Activated CD8-positive, alpha-beta memory T cell treated with anti-CD3 and anti-CD28 coated beads, Interleukin-2, amount 50 U/mL, for 4 hours (primary cell): ENCODE data around the gene MAGEA11.
"Not testable (repeated sequence)": the region's sequence is repeated elsewhere in the genome, so short reads cannot be mapped to it uniquely, and the experiment has no call there.

Experiments
- DNase-seq: peaks from one replicate; pipeline ENCODE4 v3.0.0-alpha.2; 2020

Gene MAGEA11, protein sequence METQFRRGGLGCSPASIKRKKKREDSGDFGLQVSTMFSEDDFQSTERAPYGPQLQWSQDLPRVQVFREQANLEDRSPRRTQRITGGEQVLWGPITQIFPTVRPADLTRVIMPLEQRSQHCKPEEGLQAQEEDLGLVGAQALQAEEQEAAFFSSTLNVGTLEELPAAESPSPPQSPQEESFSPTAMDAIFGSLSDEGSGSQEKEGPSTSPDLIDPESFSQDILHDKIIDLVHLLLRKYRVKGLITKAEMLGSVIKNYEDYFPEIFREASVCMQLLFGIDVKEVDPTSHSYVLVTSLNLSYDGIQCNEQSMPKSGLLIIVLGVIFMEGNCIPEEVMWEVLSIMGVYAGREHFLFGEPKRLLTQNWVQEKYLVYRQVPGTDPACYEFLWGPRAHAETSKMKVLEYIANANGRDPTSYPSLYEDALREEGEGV

DNA sequence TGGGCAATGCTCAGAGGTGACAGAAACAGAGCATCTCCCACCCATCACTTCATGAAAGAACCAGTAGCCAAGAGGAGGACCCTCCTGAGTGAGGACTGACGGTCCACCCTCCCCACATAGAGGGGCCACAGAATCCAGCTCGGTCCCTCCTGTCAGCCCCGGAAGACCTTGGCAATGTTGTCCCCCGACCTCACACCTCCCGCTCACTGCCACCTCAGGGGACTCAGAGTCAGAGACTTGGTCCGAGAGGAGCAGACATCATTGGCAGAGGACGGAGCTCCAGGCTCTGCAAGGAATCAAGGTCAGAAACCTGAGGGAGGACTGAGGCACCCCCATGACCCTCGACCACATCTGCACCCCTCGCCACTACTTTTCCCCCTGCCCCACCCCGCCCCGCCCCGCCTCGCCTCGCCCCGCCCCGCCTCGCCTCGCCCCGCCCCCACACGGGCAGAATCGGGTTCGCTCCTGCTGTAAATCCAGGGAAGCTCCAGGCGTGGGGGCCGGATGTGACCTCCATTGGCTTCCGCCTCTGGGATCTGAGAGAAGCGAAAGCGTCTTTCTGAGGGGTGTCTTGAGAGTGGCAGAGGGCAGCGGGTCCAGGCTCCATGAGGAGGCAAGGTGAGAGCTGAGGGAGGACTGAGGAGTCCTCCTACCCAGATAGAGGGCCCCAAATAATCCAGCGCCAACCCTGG is at the start of gene MAGEA11:
MAGEA11 (plus strand) TSS at position 516 of the 692 bp plus-strand sequence. CDS start 1,100 bp downstream, outside the sequence.
- DNase-seq, result no peak

DNA sequence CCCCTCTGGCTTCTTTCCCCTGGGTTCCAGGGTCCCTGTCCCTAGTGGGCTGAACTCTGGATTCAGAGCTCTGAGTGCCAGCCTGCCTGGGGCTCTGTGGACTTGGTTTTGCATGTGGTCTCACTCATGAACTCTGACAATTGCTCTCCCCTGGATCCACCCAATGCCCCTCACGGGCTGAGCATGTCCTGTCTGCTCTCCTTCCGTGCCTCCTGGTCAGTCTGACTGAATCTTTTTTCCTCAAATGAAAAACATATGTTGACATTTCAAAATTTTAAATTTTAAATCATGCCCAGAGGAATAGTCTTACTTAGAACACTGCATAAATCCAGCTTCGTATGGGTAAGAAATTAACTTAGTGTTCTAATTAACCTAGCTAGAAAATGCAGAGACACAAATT is 36.8 kb upstream of the MAGEA11 start:
- DNase-seq, result not testable (repeated sequence)

DNA sequence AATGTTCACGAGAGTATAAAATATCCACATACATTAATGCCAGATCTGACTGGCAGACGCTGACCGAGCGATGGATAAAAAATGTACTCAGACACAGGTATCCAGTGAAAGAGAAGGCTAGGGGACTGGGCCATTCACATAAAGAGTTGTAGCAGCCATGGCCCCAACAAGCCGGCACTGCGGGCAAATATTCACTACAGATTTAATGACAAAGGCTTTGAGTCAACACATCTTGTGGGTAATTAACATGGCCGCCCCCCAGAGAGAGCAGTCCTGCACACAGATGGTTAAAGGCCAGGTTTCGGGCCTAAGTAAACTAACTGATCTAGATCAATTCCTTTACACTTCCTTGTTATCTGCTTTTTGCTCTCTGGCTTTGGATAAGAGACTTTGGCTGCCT is 36.3 kb upstream of the MAGEA11 start:
- not testable (repeated sequence) for DNase-seq

DNA sequence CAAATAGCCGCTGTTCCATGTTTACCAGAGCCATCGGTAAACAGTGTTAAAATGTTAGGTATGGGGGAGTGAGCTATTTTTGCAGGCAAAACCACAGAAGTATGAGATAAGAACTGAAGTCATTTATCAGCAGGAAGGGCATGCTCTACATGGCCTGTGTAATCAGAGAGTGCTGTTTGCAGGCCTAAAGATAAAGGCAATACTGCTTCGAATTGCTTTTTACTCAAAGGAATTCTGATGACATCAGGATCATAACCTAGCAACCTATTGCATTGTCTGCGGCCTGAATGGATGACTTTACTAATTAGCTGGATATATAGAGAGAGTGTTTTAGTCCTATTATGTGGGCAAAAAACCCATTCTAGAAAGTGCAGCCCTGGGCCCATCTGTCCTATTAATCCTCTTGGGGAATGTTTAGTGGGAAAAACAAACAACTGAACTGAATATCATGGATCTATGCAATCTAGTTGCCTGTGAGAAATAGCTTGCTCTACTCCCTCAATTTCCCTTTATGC is 32.6 kb upstream of the MAGEA11 start:
- not testable (repeated sequence) for DNase-seq

DNA sequence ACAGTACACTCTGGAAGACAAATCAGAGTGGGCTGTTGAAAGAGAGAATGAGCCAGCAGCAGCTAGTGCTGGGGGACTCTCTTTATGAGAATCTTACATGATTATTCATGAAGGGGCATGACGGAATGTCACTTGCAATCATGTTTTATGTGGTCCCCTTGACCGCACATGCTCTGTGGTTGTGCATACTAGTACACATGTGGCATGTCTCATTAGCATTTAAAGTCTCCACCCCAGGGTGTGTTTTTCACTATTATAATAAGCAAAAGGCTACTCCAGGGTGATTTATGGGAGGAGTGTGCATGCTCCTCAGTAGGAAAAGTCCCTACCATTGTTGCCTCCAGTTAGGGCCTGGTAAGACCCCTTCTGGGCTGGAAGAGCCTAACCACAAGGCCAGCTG is 30.7 kb upstream of the MAGEA11 start:
- DNase-seq, result no peak

DNA sequence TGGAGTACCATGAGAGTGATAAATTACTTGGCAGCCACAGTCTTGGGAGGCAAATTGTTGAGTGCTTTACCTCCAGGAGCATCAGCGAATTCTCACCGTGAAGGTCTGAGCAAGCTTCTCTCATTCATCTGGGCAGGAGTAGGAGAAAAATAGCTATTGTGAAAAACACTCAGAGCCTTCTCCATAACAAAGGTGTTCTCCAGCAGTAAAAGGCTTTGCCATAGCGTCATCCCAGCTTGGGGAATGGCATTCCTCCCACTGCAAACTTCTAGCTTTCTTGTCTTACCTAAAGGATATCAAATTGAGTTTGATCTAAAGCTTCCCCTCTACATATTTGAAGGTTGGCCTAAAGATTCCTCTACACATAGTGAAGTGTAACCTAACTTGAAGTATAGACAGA is 29.8 kb upstream of the MAGEA11 start:
- no peak for DNase-seq

DNA sequence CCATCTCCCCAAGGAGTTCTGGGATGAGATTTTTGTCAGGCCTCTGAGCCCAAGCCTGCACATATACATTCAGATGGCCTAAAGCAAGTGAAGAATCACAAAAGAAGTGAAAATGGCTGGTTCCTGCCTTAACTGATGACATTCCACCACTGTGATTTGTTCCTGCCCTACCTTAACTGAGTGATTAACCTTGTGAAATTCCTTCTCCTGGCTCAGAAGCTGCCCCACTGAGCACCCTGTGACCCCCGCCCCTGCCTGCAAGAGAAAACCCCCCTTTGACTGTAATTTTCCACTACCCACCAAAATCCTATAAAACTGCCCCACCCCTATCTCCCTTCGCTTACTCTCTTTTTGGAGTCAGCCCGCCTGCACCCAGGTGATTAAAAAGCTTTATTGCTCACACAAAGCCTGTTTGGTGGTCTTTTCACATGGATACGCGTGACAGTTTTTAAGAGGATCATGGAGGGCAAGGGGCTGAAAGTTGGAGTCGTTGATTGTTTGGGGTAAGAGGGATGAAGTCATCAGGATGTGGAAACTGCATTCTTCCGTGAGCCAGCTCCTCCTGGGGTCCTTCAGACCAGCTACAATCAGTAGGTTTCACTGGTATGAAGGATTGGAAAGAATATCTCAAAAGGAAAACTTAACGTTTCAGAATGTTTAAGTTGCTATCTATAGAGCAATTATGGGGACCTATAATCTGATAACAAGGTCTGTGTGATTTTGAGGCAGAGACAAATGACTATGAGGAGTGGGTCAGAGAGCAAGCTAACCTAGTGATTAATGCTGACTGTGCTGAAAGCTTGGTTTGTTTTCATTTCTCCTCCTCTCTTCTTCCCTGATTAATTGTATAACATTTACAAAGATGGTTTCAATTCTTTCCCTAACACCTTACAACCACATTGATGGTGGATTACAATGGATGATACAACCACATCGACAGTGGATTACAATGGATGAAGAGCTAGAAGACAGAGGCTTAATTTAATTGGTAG is 28.6 kb upstream of the MAGEA11 start:
- no peak for DNase-seq

DNA sequence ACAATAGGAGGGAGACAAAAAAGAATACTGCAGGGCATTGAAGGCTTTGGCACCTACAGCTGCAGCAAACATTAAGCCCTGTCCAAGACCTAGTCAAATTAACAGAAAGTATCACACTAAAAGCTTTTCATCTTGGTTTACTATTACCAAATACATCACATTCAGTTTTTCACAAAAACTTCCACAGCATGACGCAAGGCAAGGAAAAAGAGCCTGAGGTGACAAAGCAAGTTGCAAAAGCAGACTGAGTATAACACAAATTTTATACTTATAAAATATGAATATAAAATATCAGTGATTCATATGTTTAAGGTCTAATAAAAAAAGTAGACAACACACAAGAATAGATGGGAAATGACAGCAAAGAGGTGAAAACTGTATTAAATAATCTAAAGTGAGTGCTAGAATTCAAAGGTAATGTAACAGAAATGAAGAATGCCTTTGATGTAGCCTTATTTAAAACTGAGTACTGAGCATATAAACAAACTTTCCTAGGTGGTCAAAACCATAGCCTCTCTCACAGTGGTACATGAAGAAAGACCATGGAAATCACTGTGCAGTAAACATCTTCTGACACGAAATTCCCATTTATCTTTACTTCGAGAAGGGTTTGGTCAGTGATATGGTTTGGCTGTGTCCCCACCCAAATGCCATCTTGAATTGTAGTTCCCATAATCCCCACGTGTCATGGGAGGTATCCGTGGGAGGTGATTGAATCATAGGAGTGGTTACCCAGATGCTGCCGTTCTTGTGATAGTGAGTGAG is 27.7 kb upstream of the MAGEA11 start:
- no peak for DNase-seq

DNA sequence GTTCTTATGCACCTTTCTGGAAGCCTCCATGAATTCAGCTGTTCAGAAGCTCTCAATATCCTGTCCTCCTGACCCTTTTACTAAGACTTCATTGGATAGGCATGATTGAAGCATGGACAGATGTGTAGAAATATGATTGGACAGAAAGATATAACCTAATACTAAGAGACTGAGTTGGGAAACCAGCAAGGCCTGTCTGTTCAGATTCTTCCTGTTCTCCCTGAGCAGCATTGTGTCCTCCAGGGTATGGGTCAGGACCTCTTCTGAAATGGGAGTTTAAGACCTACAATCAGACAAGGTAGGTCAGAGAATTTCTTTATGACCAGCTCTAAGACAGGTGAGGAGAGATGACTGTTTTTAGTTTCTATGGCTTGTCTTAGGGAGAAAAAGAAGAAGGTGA is 23.9 kb upstream of the MAGEA11 start:
- DNase-seq, result no peak

DNA sequence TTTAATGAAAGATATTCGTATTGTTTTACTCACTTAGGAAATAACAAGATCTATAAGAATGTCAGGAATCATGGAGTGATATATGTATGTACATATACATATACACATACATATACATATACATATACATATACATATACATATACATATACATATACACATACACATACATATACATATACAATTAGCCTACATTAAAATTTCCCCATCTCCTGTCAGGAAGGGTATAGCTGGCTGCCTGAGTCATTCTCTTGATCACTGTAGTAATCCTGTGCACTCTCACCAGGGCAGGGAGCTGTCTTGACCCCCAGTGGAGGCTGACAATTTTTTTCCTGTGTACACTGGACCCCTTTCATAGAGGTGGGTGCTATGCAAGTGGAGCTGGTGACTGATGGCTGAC is 23.3 kb upstream of the MAGEA11 start:
- no peak for DNase-seq

DNA sequence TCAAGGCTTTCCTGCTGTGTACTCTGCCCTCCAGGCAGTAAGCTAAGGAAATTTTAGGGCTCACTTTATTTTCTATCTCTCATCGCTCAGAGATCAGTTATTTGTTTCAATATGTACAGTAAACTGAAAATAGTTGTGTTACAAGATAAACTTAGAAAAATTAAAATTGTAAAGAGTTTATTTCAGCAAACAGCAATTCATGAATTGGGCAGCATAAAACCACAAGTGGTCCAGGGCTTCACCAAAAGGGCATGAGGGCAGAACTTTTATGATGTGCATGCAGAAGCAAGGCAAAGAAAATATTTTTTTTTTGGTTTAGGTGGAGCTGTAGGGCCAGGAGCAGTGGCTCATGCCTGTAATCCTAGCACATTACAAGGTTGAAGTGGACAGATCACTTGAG is 20.1 kb upstream of the MAGEA11 start:
- no peak for DNase-seq

DNA sequence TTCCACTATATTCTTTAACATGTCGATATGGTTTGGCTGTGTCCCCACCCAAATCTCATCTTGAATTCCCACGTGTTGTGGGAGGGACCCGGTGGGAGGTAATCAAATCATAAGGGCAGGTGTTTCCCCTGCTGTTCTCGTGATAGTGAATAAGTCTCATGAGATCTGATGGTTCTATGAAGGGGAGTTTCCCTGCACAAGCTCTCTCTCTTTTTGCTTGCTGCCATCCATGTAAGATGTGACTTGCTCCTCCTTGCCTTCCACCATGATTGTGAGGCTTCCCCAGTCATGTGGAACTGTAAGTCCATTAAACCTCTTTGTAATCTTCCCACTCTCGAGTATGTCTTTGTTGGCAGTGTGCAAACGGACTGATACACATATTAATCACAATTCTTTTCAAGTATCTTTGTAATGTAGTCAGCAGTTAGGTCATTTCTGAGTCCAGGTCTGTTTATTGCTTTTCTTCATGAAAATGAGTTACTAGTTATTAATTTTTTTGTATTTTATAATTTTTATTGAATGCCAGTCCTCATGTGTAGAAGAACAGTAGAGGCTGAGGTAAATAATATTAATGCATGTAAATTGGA is 19.1 kb upstream of the MAGEA11 start:
- DNase-seq, result not testable (repeated sequence)

DNA sequence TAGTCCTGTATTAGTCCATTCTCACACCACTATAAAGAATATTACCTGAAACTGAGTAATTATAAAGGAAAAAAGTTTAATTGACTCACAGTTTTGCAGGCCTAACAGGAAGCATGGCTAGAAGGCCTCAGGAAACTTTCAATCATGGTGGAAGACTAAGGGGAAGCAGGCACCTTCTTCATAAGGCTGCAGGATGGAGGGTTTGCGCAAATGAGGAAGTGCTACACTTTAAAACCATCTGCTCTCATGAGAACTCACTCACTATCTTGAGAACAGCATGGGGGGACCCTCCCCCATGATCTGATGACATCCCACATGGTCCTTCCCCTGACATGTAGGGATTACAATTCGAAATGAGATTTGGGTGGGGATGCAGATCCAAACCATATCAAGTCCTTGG is 12.1 kb upstream of the MAGEA11 start:
- no peak for DNase-seq

DNA sequence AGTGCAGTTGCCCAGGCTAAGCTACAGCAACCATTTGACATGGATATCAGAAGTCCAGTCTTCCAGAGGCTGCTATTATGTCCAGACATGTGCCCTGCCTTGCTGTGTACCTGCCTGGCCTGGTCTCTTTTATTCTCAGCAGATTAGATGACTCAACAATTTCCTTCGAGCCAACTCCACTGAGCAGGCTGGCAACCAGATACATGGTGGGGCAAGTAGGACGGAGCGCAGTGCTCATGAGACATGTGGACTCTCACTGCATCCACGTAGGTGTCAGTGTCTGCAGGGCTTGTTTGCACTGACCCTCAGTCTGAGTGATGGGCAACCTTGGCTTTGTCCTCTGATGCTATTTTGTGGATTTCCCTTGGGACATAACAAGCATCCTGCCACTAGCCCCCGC is 7.2 kb upstream of the MAGEA11 start:
- no peak for DNase-seq

DNA sequence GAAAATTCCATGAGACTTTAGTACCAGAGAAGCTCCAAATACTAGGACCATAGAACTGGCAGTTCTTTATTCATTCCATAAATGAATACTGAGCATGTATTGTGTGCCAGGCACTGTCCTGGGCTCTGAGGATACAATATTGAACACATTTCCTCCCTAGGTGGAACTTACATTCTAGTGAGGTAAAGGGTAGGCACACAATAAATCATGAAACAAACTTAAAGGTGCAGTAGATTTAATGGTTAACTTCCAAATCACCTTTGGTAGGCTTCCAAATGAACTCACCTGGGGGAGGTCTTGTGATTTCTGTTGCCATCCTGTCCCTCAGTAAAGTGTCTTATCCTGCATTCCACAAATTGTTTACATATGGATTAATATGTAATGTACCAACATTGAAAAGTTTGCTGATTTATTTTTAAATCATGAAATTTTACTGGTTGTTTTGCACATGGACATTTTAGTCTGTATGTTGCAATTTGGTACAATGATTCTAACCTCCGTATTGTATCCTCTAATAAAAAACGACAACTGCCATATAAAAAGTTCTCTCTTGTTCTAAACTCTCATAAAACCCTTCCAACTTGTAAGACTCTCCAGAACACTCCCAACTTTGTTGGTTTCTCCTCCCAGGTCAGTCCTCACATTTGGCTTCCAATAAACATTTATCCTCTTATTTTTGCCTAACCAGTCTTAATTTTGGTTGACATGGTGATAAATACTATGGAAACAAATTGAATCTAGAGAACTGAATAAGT is 4.5 kb upstream of the MAGEA11 start:
- DNase-seq, result no peak

DNA sequence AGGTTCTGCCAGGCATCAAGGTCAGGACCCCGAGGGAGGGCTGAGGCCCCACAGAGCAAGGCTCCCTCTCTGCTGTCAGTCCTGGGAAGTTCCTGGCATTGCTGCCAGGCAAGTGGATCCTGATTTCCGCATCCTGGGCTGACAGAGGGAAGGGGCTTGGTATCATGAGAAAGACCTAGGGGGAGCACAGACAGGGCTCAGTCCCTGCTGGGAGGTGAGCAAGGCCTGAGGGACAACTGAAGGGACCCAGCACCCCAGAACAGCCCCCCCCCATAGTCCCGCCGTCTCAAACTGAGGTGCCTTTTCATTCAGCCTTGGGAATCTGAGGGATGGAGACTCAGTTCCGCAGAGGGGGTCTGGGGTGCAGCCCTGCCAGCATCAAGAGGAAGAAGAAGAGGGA is 971 bp downstream of the MAGEA11 start:
- DNase-seq, result no peak

DNA sequence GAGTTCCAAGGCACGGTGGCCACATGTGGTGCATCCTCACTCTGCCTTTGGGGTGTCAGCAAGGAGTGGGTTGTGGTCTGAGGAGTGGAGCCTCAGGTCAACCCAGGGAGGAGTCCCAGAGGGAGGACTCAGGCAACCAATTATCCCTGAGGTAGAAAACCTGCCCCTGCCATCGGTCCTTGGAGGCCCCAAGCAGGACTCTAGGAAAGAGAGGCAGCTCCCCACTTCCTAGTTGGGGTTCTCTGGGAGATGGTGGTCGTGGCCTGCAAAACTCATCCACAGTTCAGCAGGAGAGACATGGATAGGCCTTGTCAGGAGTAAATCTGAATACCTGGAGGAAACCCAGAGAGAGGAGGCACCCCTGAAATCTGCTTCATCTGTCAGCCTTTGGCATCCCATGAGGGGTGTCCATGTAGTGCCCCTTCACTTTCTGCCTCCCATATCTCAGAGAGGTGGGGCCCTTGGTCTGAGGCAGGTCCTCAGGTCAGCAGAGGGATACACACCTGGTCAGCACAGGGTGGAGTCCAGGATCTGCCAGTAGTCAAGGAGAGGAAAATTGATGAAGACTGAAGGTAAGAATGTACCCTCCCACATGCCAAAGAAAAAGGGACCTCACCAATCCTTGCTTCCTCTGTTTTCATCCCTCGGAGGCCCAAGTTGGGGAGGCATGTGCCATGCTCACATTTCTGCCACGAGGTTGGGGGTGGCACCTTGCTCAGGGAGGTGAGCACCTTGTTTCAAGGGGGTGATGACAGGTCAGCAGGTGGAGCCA is 1.6 kb downstream of the MAGEA11 start:
- no peak for DNase-seq

DNA sequence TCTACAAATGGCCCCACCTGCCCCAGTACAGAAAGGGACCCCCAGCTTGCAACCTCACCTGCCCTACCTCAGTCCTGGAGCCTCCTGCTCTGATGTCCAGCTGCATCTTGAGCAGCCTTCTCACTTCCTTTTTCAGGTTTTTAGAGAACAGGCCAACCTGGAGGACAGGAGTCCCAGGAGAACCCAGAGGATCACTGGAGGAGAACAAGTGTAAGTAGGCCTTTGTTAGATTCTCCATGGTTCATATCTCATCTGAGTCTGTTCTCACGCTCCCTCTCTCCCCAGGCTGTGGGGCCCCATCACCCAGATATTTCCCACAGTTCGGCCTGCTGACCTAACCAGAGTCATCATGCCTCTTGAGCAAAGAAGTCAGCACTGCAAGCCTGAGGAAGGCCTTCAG is 3.6 kb downstream of the MAGEA11 start:
- DNase-seq, result no peak

DNA sequence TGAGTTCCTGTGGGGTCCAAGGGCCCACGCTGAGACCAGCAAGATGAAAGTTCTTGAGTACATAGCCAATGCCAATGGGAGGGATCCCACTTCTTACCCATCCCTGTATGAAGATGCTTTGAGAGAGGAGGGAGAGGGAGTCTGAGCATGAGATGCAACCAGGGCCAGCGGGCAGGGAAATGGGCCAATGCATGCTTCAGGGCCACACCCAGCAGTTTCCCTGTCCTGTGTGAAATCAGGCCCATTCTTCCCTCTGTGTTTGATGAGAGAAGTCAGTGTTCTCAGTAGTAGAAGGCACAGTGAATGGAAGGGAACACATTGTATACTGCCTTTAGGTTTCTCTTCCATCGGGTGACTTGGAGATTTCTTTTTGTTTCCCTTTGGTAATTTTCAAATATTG is 4.8 kb downstream of the MAGEA11 start:
- DNase-seq, result no peak

DNA sequence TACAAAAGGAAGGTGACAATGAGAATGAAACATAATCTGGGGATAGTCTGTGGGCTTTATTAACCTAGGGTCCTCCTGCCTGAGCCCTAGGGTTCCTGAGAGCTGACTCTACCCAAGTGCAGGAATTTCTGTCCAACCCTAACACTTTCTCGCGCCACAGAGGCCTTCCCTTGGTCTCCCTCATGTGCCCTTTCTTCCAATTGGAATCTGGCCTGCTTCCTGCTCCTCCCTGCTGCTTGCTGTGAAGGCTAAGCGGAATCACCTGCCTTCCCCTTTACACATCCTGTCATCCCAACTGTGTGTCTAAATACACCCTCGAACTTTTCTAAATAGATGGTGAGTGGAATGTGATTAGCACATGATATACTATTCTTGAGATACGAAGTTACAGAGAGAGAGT is 5.9 kb downstream of the MAGEA11 start:
- DNase-seq, result no peak
